GM23338 (cell line): Measurements from ENCODE around the gene MKRN2.

Source experiments
- CREB1 ChIP-seq: fragments of 250-450 bp; sonication (Bioruptor Pico); IDR thresholded peaks from 2 replicates; pipeline ENCODE4 v1.5.0; 2020; ENCODE audit warnings: low read depth, mild to moderate bottlenecking, moderate library complexity
- EZH2 ChIP-seq: fragments of 200-600 bp; sonication (generic); IDR thresholded peaks from one replicate; pipeline ENCODE4 v1.8.0; 2017; ENCODE audit warnings: antibody characterized with exemption, mild to moderate bottlenecking, low read depth; ENCODE audit not compliant: unreplicated experiment
- EZH2phosphoT487 ChIP-seq: fragments of 200-600 bp; sonication (generic); IDR thresholded peaks from one replicate; pipeline ENCODE4 v1.8.1; 2018; ENCODE audit warnings: antibody characterized with exemption; ENCODE audit not compliant: unreplicated experiment
- JUNB ChIP-seq: IDR thresholded peaks from one replicate; pipeline ENCODE4 v1.6.1; 2016; ENCODE audit warnings: antibody characterized with exemption; ENCODE audit not compliant: unreplicated experiment
- NANOG ChIP-seq: IDR thresholded peaks from 2 replicates; pipeline ENCODE4 v1.6.1; 2016; ENCODE audit warnings: antibody characterized with exemption, borderline replicate concordance
- POLR2AphosphoS5 ChIP-seq: IDR thresholded peaks from 2 replicates; pipeline ENCODE4 v1.6.1; 2016; ENCODE audit warnings: antibody characterized with exemption, low read depth
- STAT1 ChIP-seq: IDR thresholded peaks from one replicate; pipeline ENCODE4 v1.6.1; 2016; ENCODE audit warnings: antibody characterized with exemption; ENCODE audit not compliant: unreplicated experiment
- ZNF114 ChIP-seq: fragments of 250-450 bp; sonication (Bioruptor Pico); IDR thresholded peaks from 2 replicates; pipeline ENCODE4 v1.5.0; 2020; ENCODE audit warnings: mild to moderate bottlenecking, moderate library complexity
- ZNF331 ChIP-seq: fragments of 250-450 bp; sonication (Bioruptor Pico); IDR thresholded peaks from 2 replicates; pipeline ENCODE4 v1.5.0; 2020; ENCODE audit warnings: low read depth, mild to moderate bottlenecking, moderate library complexity
- TF ChIP-seq, protein P1 (sequence below), 2 experiments: fragments of 200-600 bp in 1 of 2; sonication (generic) in 1 of 2; conservative IDR thresholded peaks; 2 replicates each; pipeline versions ENCODE4 v1.5.1 to v1.6.1; 2016 to 2017; ENCODE audit warnings: antibody characterized with exemption in 2 of 2, low read depth in 2 of 2, mild to moderate bottlenecking in 2 of 2, moderate library complexity in 1 of 2
- TF ChIP-seq, protein P2 (sequence below): IDR thresholded peaks from one replicate; pipeline ENCODE4 v1.6.1; 2018; ENCODE audit warnings: antibody characterized with exemption; ENCODE audit not compliant: unreplicated experiment
- TF ChIP-seq, protein P3 (sequence below): IDR thresholded peaks from 2 replicates; pipeline ENCODE4 v1.6.1; 2016; ENCODE audit warnings: antibody characterized with exemption

DNA sequence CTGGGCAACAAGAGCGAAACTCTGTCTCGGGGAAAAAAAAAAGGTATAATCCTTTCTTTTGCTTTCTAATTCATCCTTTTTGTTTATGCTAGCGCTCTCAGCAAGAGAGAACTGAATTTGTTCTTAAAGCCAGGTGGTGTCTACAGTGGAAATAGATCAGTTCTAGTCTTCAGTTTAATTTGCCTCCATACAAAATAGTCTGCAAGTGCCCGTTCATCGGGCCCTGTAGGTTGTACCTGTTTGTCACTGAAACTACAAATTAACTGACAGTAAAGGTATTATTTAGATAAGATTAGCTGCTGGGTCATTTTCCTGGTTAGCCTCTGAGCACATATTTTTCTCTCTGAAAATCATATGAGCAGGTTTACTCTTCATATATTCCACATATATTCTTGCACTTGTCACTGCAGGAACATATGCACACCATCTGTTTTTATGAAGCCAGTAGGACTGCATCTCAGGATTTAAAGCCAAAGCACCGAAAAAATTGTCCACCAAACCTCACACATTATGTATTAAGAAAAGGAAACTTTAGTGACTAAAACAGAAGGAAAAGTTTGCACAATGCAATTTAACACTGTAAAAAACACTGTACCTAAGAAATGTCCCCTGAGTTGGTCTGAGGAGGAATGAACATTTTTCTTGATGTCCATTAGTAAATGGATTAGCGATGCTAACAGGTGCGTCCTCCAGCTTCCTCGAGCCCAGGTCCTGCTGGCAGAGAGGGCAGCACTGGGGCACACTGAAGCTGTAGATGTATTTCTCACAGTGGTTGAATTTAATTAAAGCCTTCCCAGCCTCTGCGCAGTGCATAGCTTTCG, 12.0 kb upstream of the MKRN2 start:
- TF ChIP-seq, protein P1, sequence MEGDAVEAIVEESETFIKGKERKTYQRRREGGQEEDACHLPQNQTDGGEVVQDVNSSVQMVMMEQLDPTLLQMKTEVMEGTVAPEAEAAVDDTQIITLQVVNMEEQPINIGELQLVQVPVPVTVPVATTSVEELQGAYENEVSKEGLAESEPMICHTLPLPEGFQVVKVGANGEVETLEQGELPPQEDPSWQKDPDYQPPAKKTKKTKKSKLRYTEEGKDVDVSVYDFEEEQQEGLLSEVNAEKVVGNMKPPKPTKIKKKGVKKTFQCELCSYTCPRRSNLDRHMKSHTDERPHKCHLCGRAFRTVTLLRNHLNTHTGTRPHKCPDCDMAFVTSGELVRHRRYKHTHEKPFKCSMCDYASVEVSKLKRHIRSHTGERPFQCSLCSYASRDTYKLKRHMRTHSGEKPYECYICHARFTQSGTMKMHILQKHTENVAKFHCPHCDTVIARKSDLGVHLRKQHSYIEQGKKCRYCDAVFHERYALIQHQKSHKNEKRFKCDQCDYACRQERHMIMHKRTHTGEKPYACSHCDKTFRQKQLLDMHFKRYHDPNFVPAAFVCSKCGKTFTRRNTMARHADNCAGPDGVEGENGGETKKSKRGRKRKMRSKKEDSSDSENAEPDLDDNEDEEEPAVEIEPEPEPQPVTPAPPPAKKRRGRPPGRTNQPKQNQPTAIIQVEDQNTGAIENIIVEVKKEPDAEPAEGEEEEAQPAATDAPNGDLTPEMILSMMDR (conservative IDR thresholded peaks at IDR 0.05; ENCODE audit: low read depth in 2 of 2), result no peak
- no peak for TF ChIP-seq POLR2AphosphoS5
- TF ChIP-seq EZH2, result no peak
- TF ChIP-seq, protein P2, sequence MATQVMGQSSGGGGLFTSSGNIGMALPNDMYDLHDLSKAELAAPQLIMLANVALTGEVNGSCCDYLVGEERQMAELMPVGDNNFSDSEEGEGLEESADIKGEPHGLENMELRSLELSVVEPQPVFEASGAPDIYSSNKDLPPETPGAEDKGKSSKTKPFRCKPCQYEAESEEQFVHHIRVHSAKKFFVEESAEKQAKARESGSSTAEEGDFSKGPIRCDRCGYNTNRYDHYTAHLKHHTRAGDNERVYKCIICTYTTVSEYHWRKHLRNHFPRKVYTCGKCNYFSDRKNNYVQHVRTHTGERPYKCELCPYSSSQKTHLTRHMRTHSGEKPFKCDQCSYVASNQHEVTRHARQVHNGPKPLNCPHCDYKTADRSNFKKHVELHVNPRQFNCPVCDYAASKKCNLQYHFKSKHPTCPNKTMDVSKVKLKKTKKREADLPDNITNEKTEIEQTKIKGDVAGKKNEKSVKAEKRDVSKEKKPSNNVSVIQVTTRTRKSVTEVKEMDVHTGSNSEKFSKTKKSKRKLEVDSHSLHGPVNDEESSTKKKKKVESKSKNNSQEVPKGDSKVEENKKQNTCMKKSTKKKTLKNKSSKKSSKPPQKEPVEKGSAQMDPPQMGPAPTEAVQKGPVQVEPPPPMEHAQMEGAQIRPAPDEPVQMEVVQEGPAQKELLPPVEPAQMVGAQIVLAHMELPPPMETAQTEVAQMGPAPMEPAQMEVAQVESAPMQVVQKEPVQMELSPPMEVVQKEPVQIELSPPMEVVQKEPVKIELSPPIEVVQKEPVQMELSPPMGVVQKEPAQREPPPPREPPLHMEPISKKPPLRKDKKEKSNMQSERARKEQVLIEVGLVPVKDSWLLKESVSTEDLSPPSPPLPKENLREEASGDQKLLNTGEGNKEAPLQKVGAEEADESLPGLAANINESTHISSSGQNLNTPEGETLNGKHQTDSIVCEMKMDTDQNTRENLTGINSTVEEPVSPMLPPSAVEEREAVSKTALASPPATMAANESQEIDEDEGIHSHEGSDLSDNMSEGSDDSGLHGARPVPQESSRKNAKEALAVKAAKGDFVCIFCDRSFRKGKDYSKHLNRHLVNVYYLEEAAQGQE, result no peak
- TF ChIP-seq EZH2phosphoT487, result no peak
- TF ChIP-seq CREB1 (CRISPR knock-in tag), result no peak
- no peak for TF ChIP-seq JUNB
- TF ChIP-seq ZNF331, result no peak
- TF ChIP-seq STAT1, result no peak
- no peak for TF ChIP-seq ZNF114 (CRISPR knock-in tag)
- TF ChIP-seq, protein P3, sequence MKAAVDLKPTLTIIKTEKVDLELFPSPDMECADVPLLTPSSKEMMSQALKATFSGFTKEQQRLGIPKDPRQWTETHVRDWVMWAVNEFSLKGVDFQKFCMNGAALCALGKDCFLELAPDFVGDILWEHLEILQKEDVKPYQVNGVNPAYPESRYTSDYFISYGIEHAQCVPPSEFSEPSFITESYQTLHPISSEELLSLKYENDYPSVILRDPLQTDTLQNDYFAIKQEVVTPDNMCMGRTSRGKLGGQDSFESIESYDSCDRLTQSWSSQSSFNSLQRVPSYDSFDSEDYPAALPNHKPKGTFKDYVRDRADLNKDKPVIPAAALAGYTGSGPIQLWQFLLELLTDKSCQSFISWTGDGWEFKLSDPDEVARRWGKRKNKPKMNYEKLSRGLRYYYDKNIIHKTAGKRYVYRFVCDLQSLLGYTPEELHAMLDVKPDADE, result no peak
- TF ChIP-seq NANOG, result no peak
